Measurements from ENCODE around the gene ACTN1. TPM values are rescaled to one million over a fixed set of nuclear protein-coding genes. Genes with fewer than 3 reads are reported as not detected.

Gene ACTN1
- total and polyA plus RNA-seq, 10 of the 15 experiments (the other 5 are each of a cell fraction or from before 2014, with no cell fraction given): 0.14 to 39.4 (median 2.6) TPM

DNA sequence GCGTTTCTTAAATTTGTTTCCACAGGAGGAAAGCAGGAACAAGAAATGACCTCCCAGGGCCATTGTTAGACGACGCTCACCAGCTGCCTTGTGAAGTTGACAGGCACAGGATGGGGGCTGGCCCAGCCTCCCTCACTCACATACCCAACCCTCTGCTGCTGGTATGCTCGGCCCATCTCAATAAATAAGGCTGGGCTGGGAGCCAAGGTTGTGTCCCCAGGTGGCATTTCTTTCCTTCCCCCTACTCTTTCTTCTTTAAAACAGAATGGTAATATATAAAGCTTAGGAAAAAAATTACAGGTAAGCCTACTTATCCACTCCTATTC, 93.0 kb downstream of the ACTN1 start (continued):
- TF ChIP-seq, protein P1, sequence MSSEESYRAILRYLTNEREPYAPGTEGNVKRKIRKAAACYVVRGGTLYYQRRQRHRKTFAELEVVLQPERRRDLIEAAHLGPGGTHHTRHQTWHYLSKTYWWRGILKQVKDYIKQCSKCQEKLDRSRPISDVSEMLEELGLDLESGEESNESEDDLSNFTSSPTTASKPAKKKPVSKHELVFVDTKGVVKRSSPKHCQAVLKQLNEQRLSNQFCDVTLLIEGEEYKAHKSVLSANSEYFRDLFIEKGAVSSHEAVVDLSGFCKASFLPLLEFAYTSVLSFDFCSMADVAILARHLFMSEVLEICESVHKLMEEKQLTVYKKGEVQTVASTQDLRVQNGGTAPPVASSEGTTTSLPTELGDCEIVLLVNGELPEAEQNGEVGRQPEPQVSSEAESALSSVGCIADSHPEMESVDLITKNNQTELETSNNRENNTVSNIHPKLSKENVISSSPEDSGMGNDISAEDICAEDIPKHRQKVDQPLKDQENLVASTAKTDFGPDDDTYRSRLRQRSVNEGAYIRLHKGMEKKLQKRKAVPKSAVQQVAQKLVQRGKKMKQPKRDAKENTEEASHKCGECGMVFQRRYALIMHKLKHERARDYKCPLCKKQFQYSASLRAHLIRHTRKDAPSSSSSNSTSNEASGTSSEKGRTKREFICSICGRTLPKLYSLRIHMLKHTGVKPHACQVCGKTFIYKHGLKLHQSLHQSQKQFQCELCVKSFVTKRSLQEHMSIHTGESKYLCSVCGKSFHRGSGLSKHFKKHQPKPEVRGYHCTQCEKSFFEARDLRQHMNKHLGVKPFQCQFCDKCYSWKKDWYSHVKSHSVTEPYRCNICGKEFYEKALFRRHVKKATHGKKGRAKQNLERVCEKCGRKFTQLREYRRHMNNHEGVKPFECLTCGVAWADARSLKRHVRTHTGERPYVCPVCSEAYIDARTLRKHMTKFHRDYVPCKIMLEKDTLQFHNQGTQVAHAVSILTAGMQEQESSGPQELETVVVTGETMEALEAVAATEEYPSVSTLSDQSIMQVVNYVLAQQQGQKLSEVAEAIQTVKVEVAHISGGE (CRISPR knock-in tag; IDR thresholded peaks at IDR 0.05): no peak
- no peak for TF ChIP-seq RAD21 (IDR thresholded peaks at IDR 0.05; ENCODE audit: insufficient read depth, low read depth, low read length)

DNA sequence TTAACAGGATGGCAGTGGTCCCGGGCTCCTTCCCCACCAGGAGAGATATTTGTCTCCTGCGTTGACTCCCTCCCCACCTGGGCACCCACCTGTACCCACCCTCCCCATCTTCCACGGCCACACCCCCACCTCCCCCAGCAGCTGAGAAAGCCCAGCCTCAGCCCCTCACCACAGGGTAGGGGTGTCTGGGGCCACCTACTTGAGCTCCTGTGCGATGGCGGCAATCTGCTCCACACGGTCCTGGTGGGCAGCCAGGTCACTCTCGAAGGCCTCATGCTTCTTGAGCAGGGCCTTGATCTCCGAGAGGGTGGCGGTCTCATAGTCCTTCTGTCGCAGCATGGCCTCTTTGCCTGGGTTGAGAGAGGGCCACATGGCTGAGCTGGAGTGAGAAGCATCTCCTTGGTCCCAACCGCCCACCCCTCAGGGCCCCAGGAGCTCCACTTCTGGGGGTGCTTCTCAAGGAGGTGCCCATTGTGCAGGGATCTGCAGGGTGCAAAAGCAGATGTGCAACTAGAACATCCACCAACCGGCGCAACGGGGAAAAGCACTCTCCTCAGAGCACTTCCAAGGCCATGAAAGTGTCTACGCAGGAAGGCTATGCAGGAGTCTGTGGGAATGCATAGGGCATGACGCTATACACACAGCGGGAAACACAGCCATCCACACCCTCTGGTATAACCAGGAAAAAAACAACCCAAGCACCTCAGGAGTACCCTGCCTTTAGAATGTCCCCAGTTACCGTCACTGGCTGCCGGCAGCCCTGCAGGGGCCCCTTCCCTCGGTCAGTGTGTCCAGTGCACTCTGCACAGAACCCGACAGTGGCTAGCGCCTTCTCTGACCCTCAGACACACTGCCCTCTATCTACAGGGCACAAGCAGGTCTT, 93.6 kb downstream of the ACTN1 start:
- BruUV-seq (replicated peaks): no TSS peak
- H3K4me3 ChIP-seq: no peak overlapping the region
- H3K9ac ChIP-seq (ENCODE audit: control insufficient read depth, insufficient read depth, low read length): no peak overlapping the region
- H3K27me3 ChIP-seq (replicated peaks in 1 of 2; ENCODE audit: control insufficient read depth in 2 of 2, insufficient read depth in 2 of 2, low read length in 1 of 2): no peaks in the 10 kb centered on the region
- DNase-seq (ENCODE audit: low read depth, low spot score) (no peak), FAIRE-seq (no peak), ATAC-seq (no peak)
- TF ChIP-seq, protein P2, sequence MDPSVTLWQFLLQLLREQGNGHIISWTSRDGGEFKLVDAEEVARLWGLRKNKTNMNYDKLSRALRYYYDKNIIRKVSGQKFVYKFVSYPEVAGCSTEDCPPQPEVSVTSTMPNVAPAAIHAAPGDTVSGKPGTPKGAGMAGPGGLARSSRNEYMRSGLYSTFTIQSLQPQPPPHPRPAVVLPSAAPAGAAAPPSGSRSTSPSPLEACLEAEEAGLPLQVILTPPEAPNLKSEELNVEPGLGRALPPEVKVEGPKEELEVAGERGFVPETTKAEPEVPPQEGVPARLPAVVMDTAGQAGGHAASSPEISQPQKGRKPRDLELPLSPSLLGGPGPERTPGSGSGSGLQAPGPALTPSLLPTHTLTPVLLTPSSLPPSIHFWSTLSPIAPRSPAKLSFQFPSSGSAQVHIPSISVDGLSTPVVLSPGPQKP (IDR thresholded peaks at IDR 0.05; ENCODE audit: low read depth, low read length): no peak
- no peak for TF ChIP-seq MEF2A (IDR thresholded peaks at IDR 0.05; ENCODE audit: insufficient read depth, low read depth, low read length)
- TF ChIP-seq LARP7 (IDR thresholded peaks at IDR 0.05): no peak
- TF ChIP-seq NRF1 (conservative IDR thresholded peaks at IDR 0.05; ENCODE audit: low read depth, low read length): no peak
- no peak for TF ChIP-seq NFYA (IDR thresholded peaks at IDR 0.05; ENCODE audit: borderline replicate concordance, low read depth, low read length)
- no peak for TF ChIP-seq HDAC2 (IDR thresholded peaks at IDR 0.05)
- TF ChIP-seq NR2C2 (IDR thresholded peaks at IDR 0.05; ENCODE audit: borderline replicate concordance, control insufficient read depth, insufficient read length, low read depth): no peak
- TF ChIP-seq CBFB (IDR thresholded peaks at IDR 0.05; ENCODE audit: low read depth): no peak
- TF ChIP-seq POLR2A (IDR thresholded peaks at IDR 0.05; ENCODE audit: low read depth, low read length): no peak
- TF ChIP-seq IRF4 (IDR thresholded peaks at IDR 0.05; ENCODE audit: low read depth, low read length): no peak
- TF ChIP-seq SMAD1 (IDR thresholded peaks at IDR 0.05; ENCODE audit: low read depth, partially characterized antibody): no peak
- TF ChIP-seq JUNB (IDR thresholded peaks at IDR 0.05): no peak
- ChIA-PET CTCF (interaction anchor here (0.6 kb wide), 1 partner anchor 565 kb away, joined by 4 read pairs; no protein-coding TSS in a partner anchor), SMC1A (ENCODE audit: uncharacterized antibody, unreplicated experiment) (interaction anchor here (0.9 kb wide), 1 partner anchor 24 kb away, joined by 3 read pairs; no protein-coding TSS in a partner anchor), RAD21 (ENCODE audit: unreplicated experiment) (interaction anchor here (0.6 kb wide), 2 partner anchors 756 to 797 kb away, joined by 3 read pairs; no protein-coding TSS in a partner anchor), POLR2A (no interaction called here)
- WGBS (ENCODE audit: insufficient coverage, insufficient replicate concordance, low lambda C conversion rate, missing lambda C conversion rate): 77% methylated on average over 21 of the region's 22 CpGs
- in situ Hi-C loops (cut with MboI) (no loop called here), intact Hi-C loops (cut with micrococcal nuclease; ENCODE audit: unreplicated experiment) (no loop called here)
- H3K79me2 ChIP-seq (ENCODE audit: control insufficient read depth, insufficient read depth, low read length): no peaks in the 10 kb centered on the region
- H3K9me3 ChIP-seq (replicated peaks; ENCODE audit: control insufficient read depth, insufficient read depth, low read length): no peaks in the 10 kb centered on the region
- H3K27ac ChIP-seq (ENCODE audit: control insufficient read depth, insufficient read depth): no peak overlapping the region
- no peaks in the 10 kb centered on the region for H4K20me1 ChIP-seq (ENCODE audit: control insufficient read depth, insufficient read depth)
- no peak overlapping the region for H2AFZ ChIP-seq (ENCODE audit: control insufficient read depth, low read depth, low read length)
- H3K4me1 ChIP-seq (ENCODE audit: control insufficient read depth, insufficient read depth, low read length): no peaks in the 10 kb centered on the region
- no peak overlapping the region for H3K4me2 ChIP-seq (ENCODE audit: control insufficient read depth, insufficient read depth)
- H3K36me3 ChIP-seq (ENCODE audit: control insufficient read depth in 2 of 2, insufficient read depth in 2 of 2, low read length in 1 of 2): no peaks in the 10 kb centered on the region; a peak in 2 of 4 replicates

Data from GM12878 (cell line).